ENCODE results near the gene EME2. TPM values are rescaled to one million over a fixed set of nuclear protein-coding genes. Genes with fewer than 3 reads are reported as not detected.
"Not testable (repeated sequence)": the region's sequence is repeated elsewhere in the genome, so short reads cannot be mapped to it uniquely, and the experiment has no call there.

Gene EME2
- total RNA-seq, 1 donor from 2014 or later = 19.2 TPM

GRCh38 chr16:1794908-1795666 lies 22.5 kb downstream of the EME2 start:
- ATAC-seq = no peak
- Histone ChIP-seq H3K27me3 (no peaks in the 10 kb centered on the region), H3K27ac (peak overlapping the region; percentile 51), H3K4me1 (no peaks in the 10 kb centered on the region), H3K4me3 (no peak overlapping the region), H3K9me3 (no peaks in the 10 kb centered on the region), H3K36me3 (no peaks in the 10 kb centered on the region)
- no peak for DNase-seq
- intact Hi-C loops (cut with DNase I) = no loop called here
- TF ChIP-seq CTCF (IDR thresholded peaks at IDR 0.05) = no peak

GRCh38 chr16:1799263-1799662 lies 26.7 kb downstream of the EME2 start:
- H3K9me3 ChIP-seq; H3K4me3 ChIP-seq; H3K4me1 ChIP-seq; DNase-seq; intact Hi-C loops (cut with DNase I); ATAC-seq; H3K27me3 ChIP-seq; H3K36me3 ChIP-seq; H3K27ac ChIP-seq: not testable (repeated sequence)

- H3K9me3 ChIP-seq = no peaks in the 10 kb centered on the region
- no peaks in the 10 kb centered on the region for H3K36me3 ChIP-seq
- DNase-seq (no peak), ATAC-seq (no peak)
- intact Hi-C loops (cut with DNase I) = no loop called here
- no peak for TF ChIP-seq CTCF (IDR thresholded peaks at IDR 0.05)
- no peaks in the 10 kb centered on the region for H3K4me1 ChIP-seq
- no peak overlapping the region for H3K4me3 ChIP-seq
- no peak overlapping the region for H3K27ac ChIP-seq
- no peaks in the 10 kb centered on the region for H3K27me3 ChIP-seq
Observed at GRCh38 chr16:1800701-1801100, 28.1 kb downstream of the EME2 start.

- peaks cover 36% of the 10 kb centered on the region for H3K36me3 ChIP-seq
- H3K27me3 ChIP-seq = no peaks in the 10 kb centered on the region
- peaks cover 5% of the 10 kb centered on the region for H3K4me1 ChIP-seq
- intact Hi-C loops (cut with DNase I) = no loop called here
- H3K9me3 ChIP-seq = no peaks in the 10 kb centered on the region
- no peak overlapping the region for H3K4me3 ChIP-seq
- no peak for DNase-seq
- H3K27ac ChIP-seq = no peak overlapping the region
- ATAC-seq = no peak
- TF ChIP-seq CTCF (IDR thresholded peaks at IDR 0.05) = no peak
Observed at GRCh38 chr16:1807626-1808025, 35.0 kb downstream of the EME2 start.

- no peaks in the 10 kb centered on the region for H3K27me3 ChIP-seq
- ATAC-seq (no peak), DNase-seq (no peak)
- no peaks in the 10 kb centered on the region for H3K9me3 ChIP-seq
- peaks cover 12% of the 10 kb centered on the region for H3K4me1 ChIP-seq
- H3K27ac ChIP-seq = no peak overlapping the region
- intact Hi-C loops (cut with DNase I) = no loop called here
- no peak for TF ChIP-seq CTCF (IDR thresholded peaks at IDR 0.05)
- H3K36me3 ChIP-seq = peaks cover 36% of the 10 kb centered on the region
- H3K4me3 ChIP-seq = no peak overlapping the region
Observed at GRCh38 chr16:1808691-1809090, 36.1 kb downstream of the EME2 start.

- intact Hi-C loops (cut with DNase I) = no loop called here
- Histone ChIP-seq H3K27me3 (no peaks in the 10 kb centered on the region), H3K9me3 (no peaks in the 10 kb centered on the region), H3K4me3 (no peak overlapping the region), H3K36me3 (peaks cover 40% of the 10 kb centered on the region), H3K27ac (no peak overlapping the region), H3K4me1 (peaks cover 12% of the 10 kb centered on the region)
- no peak for TF ChIP-seq CTCF (IDR thresholded peaks at IDR 0.05)
- no peak for ATAC-seq
- DNase-seq = no peak
Observed at GRCh38 chr16:1809281-1809801, 36.7 kb downstream of the EME2 start.
